HG03565 (cell line): ENCODE results near the gene APOA4.

ENCODE experiments used
- ATAC-seq: cut with Tn5 transposase; IDR thresholded peaks from one replicate; pipeline ENCODE4 v1.9.1; 2021; ENCODE audit warnings: mild to moderate bottlenecking, moderate library complexity; ENCODE audit not compliant: unreplicated experiment

Gene APOA4

DNA sequence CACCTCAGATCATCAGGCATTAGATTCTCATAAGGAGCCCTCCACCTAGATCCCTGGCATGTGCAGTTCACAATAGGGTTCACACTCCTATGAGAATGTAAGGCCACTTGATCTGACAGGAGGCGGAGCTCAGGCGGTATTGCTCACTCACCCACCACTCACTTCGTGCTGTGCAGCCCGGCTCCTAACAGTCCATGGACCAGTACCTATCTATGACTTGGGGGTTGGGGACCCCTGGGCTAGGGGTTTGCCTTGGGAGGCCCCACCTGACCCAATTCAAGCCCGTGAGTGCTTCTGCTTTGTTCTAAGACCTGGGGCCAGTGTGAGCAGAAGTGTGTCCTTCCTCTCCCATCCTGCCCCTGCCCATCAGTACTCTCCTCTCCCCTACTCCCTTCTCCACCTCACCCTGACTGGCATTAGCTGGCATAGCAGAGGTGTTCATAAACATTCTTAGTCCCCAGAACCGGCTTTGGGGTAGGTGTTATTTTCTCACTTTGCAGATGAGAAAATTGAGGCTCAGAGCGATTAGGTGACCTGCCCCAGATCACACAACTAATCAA is 8.8 kb upstream of the APOA4 start:
- ATAC-seq, result no peak

DNA sequence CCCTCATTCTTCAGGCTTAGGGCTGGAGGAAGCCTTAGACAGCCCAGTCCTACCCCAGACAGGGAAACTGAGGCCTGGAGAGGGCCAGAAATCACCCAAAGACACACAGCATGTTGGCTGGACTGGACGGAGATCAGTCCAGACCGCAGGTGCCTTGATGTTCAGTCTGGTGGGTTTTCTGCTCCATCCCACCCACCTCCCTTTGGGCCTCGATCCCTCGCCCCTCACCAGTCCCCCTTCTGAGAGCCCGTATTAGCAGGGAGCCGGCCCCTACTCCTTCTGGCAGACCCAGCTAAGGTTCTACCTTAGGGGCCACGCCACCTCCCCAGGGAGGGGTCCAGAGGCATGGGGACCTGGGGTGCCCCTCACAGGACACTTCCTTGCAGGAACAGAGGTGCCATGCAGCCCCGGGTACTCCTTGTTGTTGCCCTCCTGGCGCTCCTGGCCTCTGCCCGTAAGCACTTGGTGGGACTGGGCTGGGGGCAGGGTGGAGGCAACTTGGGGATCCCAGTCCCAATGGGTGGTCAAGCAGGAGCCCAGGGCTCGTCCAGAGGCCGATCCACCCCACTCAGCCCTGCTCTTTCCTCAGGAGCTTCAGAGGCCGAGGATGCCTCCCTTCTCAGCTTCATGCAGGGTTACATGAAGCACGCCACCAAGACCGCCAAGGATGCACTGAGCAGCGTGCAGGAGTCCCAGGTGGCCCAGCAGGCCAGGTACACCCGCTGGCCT is 7.2 kb upstream of the APOA4 start:
- no peak for ATAC-seq

- ATAC-seq, result no peak
Measured at GRCh38 chr11:116829525-116830183, 6.5 kb upstream of the APOA4 start, which contains the start of gene APOC3. APOC3 (plus strand) TSS chr11:116829907; CDS start chr11:116830583, 676 bp downstream.

DNA sequence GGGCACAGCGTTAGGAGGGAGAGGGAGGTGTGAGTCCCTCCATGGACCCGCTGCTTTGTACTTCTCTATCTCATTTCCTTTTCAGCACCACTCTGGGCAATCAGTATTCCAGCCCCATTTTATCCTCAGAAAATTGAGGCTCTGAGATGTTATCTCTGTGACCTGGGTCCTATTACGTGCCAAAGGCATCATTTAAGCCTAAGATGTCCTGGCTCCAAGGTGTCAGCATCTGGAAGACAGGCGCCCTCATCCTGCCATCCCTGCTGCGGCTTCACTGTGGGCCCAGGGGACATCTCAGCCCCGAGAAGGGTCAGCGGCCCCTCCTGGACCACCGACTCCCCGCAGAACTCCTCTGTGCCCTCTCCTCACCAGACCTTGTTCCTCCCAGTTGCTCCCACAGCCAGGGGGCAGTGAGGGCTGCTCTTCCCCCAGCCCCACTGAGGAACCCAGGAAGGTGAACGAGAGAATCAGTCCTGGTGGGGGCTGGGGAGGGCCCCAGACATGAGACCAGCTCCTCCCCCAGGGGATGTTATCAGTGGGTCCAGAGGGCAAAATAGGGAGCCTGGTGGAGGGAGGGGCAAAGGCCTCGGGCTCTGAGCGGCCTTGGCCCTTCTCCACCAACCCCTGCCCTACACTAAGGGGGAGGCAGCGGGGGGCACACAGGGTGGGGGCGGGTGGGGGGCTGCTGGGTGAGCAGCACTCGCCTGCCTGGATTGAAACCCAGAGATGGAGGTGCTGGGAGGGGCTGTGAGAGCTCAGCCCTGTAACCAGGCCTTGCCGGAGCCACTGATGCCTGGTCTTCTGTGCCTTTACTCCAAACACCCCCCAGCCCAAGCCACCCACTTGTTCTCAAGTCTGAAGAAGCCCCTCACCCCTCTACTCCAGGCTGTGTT is 5.8 kb upstream of the APOA4 start:
- no peak for ATAC-seq

- ATAC-seq, result no peak
Measured at GRCh38 chr11:116827461-116827860, 4.4 kb upstream of the APOA4 start.

- ATAC-seq, result no peak
Measured at GRCh38 chr11:116826751-116827431, 3.8 kb upstream of the APOA4 start.

- no peak for ATAC-seq
Measured at GRCh38 chr11:116825854-116826750, 3.0 kb upstream of the APOA4 start.

DNA sequence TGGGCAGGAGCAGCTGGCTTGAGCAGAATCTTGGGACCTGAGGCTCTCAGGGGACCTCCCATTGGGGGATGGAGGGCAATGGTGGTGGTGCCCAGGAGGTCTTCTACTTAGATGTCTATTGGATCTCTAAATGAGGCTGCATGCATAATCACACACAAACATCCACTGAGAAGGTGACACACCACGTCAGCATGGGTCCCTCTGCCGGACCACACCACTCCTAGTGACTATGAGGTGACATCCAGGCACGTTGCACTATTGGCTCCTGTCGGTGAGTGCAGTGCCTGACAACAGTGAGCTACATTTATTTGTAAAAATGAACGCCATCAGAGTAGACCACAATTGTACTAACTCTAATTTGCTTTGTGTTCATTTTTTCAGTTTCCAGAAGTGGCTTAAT is 2.3 kb upstream of the APOA4 start:
- ATAC-seq, result no peak

DNA sequence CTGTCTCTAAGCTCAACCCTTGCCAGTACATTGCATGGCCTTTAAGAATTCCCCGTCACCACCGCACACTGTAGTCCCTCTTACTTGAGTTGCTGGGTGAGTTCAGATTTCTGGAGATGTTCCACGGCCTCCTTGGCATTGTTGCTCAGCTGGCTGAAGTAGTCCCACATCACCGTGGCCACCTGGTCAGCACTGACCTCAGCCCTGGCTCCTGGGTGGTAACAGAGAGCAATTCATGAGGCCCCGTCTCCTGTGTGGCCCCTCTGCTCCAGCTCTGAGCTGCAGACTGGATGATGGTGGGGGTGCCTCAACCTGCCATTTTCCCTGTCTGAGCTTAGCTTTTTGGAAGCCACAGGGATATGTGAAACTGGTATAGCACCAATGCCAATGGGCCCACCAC is 529 bp downstream of the APOA4 start:
- ATAC-seq, result no peak

DNA sequence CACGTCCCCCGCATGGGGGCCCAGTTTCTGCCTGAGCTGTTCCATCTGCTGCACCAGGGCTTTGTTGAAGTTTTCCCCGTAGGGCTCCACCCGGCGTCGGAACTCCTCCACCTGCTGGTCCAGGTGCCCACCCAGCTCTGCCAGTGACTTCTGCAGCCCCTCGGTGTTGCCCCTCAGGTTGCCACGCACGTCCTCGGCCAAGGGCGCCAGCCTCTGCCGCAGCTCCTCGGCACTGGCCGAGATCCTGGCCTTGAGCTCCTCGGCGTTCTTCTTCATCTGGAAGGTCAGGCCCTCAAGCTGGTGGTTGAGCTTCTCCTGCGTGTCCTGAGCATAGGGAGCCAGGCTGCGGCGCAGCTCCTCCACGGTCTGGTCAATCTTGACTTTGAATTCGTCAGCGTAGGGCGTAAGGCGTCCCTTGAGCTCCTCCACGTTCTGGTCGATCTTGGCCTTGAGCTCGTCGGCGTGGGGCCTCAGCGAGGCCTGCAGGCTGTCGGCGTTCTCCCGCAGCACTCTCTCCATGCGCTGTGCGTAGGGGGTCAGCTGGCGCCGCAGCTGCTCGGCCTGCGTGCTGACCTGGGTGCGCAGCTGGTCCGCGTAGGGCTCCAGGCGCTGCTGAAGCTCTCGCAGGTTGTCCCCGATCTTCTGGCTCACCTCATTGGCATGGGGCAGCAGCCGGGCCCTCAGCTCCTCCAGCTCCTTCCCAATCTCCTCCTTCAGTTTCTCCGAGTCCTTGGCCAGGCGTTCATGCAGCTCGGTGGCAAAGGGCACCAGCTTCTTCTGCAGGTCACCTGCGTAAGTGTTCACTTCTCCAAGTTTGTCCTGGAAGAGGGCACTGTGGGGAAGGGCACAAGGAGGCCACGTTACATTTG is 1.8 kb downstream of the APOA4 start:
- ATAC-seq, result no peak

DNA sequence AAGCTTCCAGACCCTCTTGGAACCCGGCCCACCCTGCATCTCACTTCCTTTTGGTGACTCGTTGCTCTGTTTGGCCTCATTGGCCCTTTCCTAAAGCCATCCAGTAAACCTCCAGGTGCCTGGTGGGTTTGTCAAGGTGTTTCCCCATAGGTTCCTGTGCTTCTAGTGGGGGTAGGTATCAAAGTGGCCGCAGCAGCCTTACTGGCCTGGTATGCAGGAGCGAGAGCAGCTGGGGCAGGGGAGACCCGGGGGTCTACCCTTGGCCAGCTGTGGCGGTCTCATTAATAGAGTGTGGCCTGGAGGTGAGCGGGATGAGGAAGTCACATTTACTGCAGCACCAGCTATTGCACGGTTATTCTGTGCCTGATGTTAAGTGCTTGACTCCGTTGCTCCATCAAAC is 4.1 kb downstream of the APOA4 start:
- ATAC-seq, result no peak

DNA sequence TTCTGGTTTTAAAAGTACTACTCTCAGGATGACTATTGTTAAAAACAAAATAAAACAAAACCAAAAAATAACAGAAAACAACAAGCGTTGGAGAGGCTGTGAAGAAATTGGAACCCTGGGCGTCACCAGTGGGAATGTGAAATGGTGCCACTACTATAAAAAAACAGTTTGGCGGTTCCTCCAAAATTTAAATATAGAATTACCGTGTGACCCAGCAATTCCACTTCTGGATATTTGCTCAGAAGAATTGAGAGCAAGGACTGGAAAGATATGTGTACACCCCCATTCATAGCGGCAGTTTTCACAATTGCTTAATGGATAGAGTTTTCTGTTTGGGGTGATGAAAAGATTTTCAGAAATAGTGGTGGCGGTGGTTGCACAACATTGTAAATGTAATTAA is 8.6 kb downstream of the APOA4 start:
- no peak for ATAC-seq

DNA sequence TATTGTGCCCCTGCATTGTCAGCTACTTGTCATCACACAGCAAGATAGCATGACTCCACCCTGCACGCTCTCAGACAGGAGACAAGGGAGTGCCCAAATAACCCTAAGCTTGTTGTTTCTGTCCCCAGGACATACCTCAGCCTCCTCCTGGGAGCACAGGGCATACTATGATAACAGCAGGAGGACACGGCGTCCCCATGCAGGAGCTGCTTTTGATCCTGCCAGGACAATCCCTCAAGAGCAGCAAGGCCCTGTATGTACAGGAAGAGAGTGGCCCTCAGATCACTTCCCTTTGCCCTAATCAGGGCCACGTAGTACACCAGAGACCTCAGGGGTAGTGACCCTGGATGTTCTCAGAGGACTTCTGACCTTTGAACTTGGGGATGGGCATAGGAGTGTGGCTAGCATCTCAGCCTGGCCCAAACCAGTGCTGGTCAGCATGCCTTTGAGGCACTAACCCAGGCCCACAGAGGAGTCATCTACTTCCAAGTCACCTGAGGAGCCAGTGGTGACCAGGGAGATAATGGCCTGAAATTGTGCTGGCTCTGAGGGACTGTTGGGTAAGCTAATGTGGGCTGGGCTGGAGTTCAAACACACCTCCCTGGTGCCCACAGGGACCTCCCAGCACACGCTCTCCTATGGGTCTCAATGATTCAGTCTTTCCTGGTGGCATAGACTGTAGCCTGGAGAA is 9.2 kb downstream of the APOA4 start:
- no peak for ATAC-seq

DNA sequence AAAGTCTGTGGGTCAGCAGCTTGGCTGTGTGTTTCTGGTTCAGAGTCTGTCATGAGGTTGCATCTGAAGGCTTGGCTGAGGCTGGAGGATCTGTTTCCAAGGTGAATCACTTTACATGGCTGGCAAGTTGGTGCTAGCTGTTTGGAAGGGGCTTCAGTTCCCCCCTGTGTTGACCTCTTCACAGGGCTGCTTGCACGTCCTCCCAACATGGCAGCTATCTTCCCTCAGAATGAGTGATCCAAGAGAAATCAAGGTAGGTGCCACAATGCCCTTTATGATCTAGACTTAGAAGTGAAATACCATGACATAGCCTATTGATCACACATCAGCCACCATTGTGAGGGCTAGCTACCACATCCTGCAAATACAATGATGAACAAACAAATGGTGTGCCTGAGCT is 9.9 kb downstream of the APOA4 start:
- no peak for ATAC-seq

- no peak for ATAC-seq
Measured at GRCh38 chr11:116812109-116812508, 11.0 kb downstream of the APOA4 start.

DNA sequence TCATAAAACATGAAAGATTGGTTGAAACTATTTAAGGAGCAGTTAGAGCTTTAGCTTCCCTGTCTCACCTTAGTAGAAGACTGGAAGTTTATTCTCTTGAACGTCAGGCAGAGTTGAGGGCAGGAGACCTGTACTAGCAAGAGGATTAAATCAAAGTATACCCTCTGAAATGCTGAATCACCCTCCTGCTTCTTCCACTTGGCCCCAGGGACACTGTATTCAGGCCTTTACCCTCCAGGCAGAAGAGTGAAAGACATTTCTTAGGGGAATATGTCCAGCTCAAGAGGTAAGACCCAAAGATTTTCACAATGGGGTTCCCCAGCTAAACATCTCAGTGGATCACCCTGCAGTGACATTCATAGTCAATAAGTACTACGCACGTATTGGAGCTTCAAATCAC is 11.9 kb downstream of the APOA4 start:
- no peak for ATAC-seq

DNA sequence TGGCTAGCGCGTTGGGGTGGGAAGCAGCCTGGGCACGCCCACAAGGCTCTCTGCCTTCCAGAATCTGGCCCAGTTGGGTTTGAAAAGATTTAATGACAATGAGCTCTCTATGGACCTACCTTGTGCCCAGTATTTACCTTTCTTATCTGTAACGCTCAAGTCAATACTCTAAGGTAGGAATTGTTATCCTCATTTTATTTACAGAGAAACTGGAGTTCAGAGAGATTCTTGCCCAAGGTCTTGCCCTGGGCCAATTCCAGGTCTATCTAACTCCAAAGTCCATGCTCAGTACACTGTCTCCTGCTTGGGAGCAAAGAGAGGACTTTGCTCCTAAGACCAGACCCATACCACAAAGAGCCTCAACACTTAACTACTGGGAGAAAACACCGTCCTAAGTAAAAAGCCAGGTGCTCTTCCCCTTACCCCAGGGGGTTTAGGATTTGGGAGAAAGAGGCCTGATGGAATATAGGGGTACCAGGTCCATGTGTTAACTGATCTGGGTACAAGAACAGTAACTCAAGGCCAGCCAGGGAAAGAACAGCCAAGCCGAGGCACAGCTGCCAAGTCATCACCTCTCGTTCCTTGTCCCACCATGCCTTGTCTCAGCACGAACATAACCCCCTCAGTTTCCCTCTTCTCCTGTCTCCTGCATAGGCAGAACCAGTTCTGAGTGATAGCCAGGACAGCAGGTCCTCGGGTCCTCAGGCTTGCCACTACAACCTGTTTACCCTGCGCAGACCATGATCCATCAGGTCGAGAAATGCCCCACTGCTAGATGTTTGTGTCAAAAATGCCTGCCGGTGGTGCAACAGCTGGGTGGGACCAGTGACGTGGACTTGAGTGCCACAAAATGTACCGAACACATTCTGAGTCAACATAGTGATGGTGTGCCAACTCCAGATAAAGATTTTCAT is 14.6 kb downstream of the APOA4 start:
- ATAC-seq, result no peak
